Activated T-helper 1 cell treated with anti-CD3 and anti-CD28 coated beads, Interleukin-2, amount 50 U/mL, for 16 hours (primary cell): Measurements from ENCODE around the gene POLR2C.
A peak's percentile ranks its signal among the peaks of the same experiment; 100 is the strongest.
"Not testable (repeated sequence)": the region's sequence is repeated elsewhere in the genome, so short reads cannot be mapped to it uniquely, and the experiment has no call there.

Experiments used
- DNase-seq, 2 donors: peaks; one replicate each; pipeline ENCODE4 v3.0.0-alpha.2; 2020; ENCODE audit warnings: low read depth in 1 of 2, low spot score in 1 of 2

The POLR2C gene

GRCh38 chr16:57478396-57479204, 16.1 kb downstream of the POLR2C start:
- no peak for DNase-seq

GRCh38 chr16:57479205-57479975, 16.9 kb downstream of the POLR2C start:
- DNase-seq = no peak

- DNase-seq = no peak
These were observed 17.7 kb downstream of the POLR2C start for GRCh38 chr16:57479976-57480753.

- no peak for DNase-seq
These were observed 18.3 kb downstream of the POLR2C start for GRCh38 chr16:57480754-57481230.

- DNase-seq = no peak
These were observed 18.9 kb downstream of the POLR2C start for GRCh38 chr16:57481421-57481820.

- DNase-seq = no peak
These were observed 20.5 kb downstream of the POLR2C start for GRCh38 chr16:57482845-57483545.

- DNase-seq = no peak
These were observed 21.4 kb downstream of the POLR2C start for GRCh38 chr16:57483725-57484514.

GRCh38 chr16:57484515-57485005, 22.1 kb downstream of the POLR2C start:
- DNase-seq = no peak

- no peak for DNase-seq
These were observed 22.8 kb downstream of the POLR2C start for GRCh38 chr16:57485091-57485915.

GRCh38 chr16:57485916-57486857, 23.7 kb downstream of the POLR2C start, which contains the start of gene DOK4:
TSS of gene DOK4 (minus strand) at chr16:57486493. CDS start at chr16:57479507, 6,986 bp downstream.
- DNase-seq = peak; percentile 61 to 70

GRCh38 chr16:57486858-57487834, 24.7 kb downstream of the POLR2C start:
- no peak for DNase-seq

GRCh38 chr16:57489229-57489628, 26.8 kb downstream of the POLR2C start:
- no peak for DNase-seq

- DNase-seq = no peak
These were observed 31.3 kb downstream of the POLR2C start for GRCh38 chr16:57493767-57494166.

- DNase-seq = no peak
These were observed 34.6 kb downstream of the POLR2C start for GRCh38 chr16:57497121-57497520.

- no peak for DNase-seq
These were observed 35.6 kb downstream of the POLR2C start for GRCh38 chr16:57498031-57498430.

- not testable (repeated sequence) for DNase-seq
These were observed 37.5 kb downstream of the POLR2C start for GRCh38 chr16:57499941-57500340.
